Mucosa of descending colon (tissue), 3 donors: Measurements from ENCODE around the gene AGAP3. TPM values are rescaled to one million over a fixed set of nuclear protein-coding genes. Genes with fewer than 3 reads are reported as not detected.

Source experiments
- ATAC-seq: fragments of 200-7000 bp; cut with Tn5 transposase; one replicate; pipeline ENCODE4 v1.9.1; 2020; ENCODE audit warnings: mild to moderate bottlenecking, moderate library complexity
- DNase-seq, 3 donors: peaks; one replicate each; pipeline ENCODE4 v3.0.0-alpha.2; 2020
- H3K36me3 ChIP-seq: fragments of 200-600 bp; one replicate; pipeline ENCODE4 v1.8.0; 2021; ENCODE audit warnings: low read depth, mild to moderate bottlenecking
- H3K4me1 ChIP-seq: fragments of 200-600 bp; one replicate; pipeline ENCODE4 v1.8.0; 2021; ENCODE audit warnings: low read depth, mild to moderate bottlenecking
- H3K4me3 ChIP-seq: fragments of 200-600 bp; one replicate; pipeline ENCODE4 v1.8.0; 2021; ENCODE audit warnings: mild to moderate bottlenecking
- H3K9me3 ChIP-seq: fragments of 200-600 bp; one replicate; pipeline ENCODE4 v1.8.0; 2021; ENCODE audit warnings: mild to moderate bottlenecking
- intact Hi-C, 2 donors: fragments of 100-400 bp; cut with DNase I in 1 of 2; cut with micrococcal nuclease in 1 of 2; formaldehyde crosslinking; loops; one replicate each; pipeline versions ENCODE4 v1.11.0 to v1.11.1; 2022; cut with DNase I, micrococcal nuclease
- total RNA-seq, 3 donors: library from RNA; stranded (reverse); fragmentation: NEBNext Ultra II Directional in 2 of 3; extraction: Animal tissue kit (Norgen Biotek cat#: 25700) in 2 of 3; gene quantifications; one replicate each; pipeline versions ENCODE4 v1.2.1 to v1.2.4, GENCODE V29; 2021 to 2023
- TF ChIP-seq, protein P1 (sequence below): fragments of 200-600 bp; IDR thresholded peaks from one replicate; pipeline ENCODE4 v1.8.0; 2022; ENCODE audit warnings: antibody characterized with exemption, mild to moderate bottlenecking
- donor health status: DM: no; HTN: no; CAD: no; lungs with moderate emphysema.
- donor health status: DM: no; HTN: no; CAD: no.
- donor health status: DM: no; HTN: yes; CAD: no.

AGAP3 gene
- total RNA-seq, 3 donors from 2014 or later, result 39.7 to 116 (median 50.6) TPM

DNA sequence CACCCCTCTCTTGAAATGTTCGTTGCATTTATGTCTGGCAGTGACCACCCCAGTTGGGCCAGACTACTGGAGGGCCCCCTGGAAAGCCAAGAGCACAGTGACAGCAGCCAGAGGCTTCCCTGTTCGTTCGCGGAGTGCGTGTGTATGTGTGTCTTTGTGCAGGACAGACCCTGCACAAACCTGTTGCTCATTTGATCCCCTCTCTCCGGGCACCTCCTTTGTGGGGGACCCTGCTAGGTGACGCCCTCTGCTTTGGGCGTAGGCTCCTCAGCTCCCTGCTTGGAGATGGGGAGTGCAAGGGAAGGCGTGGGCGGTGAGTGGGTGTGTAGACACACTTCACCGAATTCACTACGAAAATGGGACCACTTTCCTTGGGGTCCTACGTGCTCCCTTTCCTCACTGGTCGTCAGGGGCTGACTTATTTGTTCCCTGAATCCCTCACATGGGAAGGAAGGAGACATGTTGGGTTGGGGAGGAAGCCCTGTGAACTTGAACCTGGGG lies 38.7 kb downstream of the AGAP3 start:
- peaks cover 12% of the 10 kb centered on the region for H3K4me1 ChIP-seq
- intact Hi-C loops, result loop anchor here (5.0 kb wide), 2 partner anchors 42 to 47 kb away; partner anchors contain the start of gene GBX1 (in 1 of the 2)
- no peaks in the 10 kb centered on the region for H3K9me3 ChIP-seq
- DNase-seq (no peak), ATAC-seq (no peak)
- H3K4me3 ChIP-seq, result no peak overlapping the region
- peaks cover 3% of the 10 kb centered on the region for H3K36me3 ChIP-seq
- TF ChIP-seq, protein P1, sequence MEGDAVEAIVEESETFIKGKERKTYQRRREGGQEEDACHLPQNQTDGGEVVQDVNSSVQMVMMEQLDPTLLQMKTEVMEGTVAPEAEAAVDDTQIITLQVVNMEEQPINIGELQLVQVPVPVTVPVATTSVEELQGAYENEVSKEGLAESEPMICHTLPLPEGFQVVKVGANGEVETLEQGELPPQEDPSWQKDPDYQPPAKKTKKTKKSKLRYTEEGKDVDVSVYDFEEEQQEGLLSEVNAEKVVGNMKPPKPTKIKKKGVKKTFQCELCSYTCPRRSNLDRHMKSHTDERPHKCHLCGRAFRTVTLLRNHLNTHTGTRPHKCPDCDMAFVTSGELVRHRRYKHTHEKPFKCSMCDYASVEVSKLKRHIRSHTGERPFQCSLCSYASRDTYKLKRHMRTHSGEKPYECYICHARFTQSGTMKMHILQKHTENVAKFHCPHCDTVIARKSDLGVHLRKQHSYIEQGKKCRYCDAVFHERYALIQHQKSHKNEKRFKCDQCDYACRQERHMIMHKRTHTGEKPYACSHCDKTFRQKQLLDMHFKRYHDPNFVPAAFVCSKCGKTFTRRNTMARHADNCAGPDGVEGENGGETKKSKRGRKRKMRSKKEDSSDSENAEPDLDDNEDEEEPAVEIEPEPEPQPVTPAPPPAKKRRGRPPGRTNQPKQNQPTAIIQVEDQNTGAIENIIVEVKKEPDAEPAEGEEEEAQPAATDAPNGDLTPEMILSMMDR, result no peak

DNA sequence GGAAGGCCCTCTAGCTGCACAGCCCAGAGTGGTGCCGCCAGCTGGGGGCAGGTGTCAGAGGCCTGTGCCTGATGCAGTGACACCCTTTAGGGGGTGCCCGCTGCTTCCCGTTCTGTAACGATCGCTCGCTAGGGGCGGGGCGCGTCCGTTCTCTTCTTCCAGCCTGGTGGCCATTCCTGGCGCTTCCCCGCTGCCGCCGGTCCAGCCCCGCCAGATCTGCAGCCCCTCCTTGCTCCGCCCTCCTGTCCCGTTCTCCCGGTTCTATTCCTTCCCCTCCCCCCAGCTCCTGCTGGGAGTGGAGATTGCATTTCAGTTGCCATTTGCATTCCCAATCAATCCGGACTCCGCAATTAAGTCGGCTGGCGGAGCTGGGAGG lies 39.2 kb downstream of the AGAP3 start:
- intact Hi-C loops, result loop anchor here in 1 of 2 donors (5.0 kb wide), 1 partner anchor 42 kb away; the partner anchor contains the start of gene GBX1
- TF ChIP-seq, protein P1, result no peak
- ATAC-seq (peak; percentile 53), DNase-seq (peak; percentile 67 to 80 (median 74))
- peaks cover 12% of the 10 kb centered on the region for H3K4me1 ChIP-seq
- H3K4me3 ChIP-seq, result no peak overlapping the region
- no peaks in the 10 kb centered on the region for H3K9me3 ChIP-seq
- no peaks in the 10 kb centered on the region for H3K36me3 ChIP-seq

DNA sequence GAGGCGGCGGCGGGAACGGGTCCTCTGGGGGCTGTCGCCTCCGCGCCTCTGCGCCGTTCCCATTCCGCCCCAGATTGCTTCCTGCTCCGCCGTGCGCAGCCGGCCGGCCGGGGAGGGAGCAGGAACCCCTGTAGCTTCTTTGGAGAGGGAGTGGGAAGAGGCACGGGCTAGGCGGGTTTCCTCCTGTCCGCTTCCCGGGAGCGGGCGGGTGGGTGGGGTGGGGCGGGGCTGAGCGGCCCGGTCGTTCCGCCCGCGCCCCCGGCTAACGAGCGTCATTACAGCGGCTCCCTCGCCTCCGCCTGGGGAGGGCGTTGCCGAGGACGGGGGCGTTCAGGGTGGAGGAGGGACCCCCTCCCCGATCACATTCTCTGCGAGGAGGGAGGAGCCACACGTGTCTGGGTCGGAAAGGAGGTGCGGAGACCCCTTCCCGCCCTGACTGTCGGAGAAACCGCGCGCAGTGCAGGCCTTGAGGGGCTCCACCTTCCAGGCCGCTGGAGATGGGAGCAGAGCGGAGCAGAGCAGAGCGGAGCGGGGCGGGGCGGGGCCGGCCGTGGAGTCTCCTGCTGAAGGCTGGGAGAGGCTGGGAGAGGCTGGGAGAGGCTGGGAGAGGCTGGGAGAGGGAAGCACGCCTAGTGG lies 39.7 kb downstream of the AGAP3 start:
- intact Hi-C loops, result loop anchor here in 1 of 2 donors (5.0 kb wide), 1 partner anchor 41 kb away; the partner anchor contains the start of gene GBX1
- TF ChIP-seq, protein P1, result no peak
- H3K36me3 ChIP-seq, result no peaks in the 10 kb centered on the region
- no peak overlapping the region for H3K4me3 ChIP-seq
- ATAC-seq (peak; percentile 80), DNase-seq (peak; percentile 63 to 81 (median 79))
- H3K4me1 ChIP-seq, result peaks cover 12% of the 10 kb centered on the region
- no peaks in the 10 kb centered on the region for H3K9me3 ChIP-seq

DNA sequence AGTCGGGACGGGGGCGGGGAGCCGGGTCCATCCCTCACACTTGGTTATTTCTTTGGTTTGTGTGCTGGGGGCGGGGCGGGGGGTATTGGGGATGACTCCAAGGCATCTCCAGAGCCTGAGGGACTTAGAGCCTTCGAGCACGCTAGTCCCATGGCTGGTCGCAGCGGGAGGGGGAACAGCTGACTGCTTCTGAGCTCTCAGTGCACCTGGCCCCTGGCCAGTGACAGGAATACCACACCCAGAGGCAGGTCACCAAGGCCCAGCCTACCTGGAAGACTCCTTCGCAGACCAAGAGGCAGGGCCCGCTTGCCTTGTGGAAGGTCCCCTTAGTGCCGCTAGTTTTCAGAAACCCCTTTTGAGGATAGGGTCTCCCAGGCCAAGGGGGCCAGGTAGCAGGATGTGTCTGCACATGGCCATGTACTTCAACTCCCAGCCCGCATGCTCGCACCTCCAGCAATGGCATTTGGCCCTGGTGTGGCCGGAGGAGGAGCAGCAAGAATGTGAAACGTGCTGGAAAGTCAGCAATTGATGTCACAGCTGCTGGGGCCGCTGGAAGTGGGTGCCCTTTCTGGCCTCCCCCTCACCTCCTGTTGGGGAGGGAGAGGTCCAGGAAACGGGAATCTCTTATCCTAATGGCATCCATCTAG lies 40.3 kb downstream of the AGAP3 start:
- intact Hi-C loops, result loop anchor here in 1 of 2 donors (5.0 kb wide), 1 partner anchor 41 kb away; the partner anchor contains the start of gene GBX1
- peak; percentile 79 for ATAC-seq

DNA sequence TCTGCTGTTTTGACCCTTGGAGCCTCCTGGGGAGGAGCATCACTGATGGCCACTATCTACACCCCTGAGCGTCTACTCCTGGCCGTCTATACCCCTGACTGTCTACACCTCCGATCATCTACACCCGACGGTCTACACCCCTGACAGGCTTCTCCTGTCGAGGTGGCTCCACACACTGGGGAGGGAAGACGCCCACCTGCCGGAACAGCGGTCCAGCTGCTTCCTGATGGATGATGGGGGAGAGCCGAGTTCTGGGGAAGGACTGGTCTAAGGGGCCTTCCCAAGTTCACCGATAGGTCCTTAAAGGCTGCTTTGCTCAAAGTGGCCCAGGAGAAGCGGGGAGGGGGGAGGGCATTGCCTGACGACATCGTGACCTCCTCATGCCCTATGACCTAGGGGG lies 41.9 kb downstream of the AGAP3 start:
- DNase-seq, result peak in 2 of 3 donors; percentile 17 to 43
- no peaks in the 10 kb centered on the region for H3K36me3 ChIP-seq
- no peak overlapping the region for H3K4me3 ChIP-seq
- peaks cover 12% of the 10 kb centered on the region for H3K4me1 ChIP-seq
- no peak for ATAC-seq
- intact Hi-C loops, result loop anchor here in 1 of 2 donors (5.0 kb wide), 1 partner anchor 39 kb away; the partner anchor contains the start of gene GBX1
- H3K9me3 ChIP-seq, result no peaks in the 10 kb centered on the region
- TF ChIP-seq, protein P1, result no peak

More for the DNA sequence above, 40.3 kb downstream of the AGAP3 start:
- Histone ChIP-seq H3K4me1 (peaks cover 12% of the 10 kb centered on the region), H3K9me3 (no peaks in the 10 kb centered on the region), H3K4me3 (no peak overlapping the region), H3K36me3 (no peaks in the 10 kb centered on the region)
- TF ChIP-seq, protein P1, result no peak
- DNase-seq, result peak; percentile 80 to 84 (median 84)
